Measurements from ENCODE around the gene NDUFB10.
A peak's percentile ranks its signal among the peaks of the same experiment; 100 is the strongest.

NDUFB10 gene

DNA sequence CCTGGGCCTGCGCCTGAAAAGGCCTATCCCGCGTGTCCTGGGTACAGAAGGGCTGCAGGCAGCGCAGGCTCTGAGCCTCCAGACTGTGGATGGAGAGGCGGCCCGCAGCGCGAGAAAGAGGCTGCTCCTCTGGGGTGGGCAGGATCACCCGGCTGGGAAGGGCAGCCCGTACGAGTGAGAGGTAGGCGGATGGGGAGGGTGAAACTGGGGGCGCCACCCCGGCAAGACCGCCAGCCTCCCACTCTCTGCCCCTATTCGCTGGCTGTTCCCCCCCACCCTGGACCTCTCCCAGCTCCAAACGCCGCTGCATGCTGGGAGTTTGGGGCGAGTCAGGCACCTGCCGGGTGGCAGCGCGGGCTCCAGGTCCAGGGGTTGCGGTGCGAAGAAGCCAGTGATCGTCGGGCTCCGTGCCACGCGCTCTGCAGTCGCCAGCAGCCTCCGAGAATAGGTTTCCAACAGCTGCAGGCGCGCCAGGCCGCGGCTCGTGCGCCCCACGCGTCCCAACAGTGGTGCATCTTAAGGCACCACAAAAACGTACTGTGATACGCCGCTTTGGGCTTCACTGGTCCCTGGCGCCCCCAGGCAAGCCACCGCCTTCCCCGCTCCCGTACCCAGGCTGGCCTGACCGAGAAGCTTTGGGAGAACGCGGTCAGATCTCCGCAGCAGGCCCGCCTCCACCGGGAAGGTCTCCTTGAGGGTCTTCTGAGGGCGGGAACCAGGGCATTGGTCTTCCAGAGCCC, 20.9 kb downstream of the NDUFB10 start:
- Histone ChIP-seq H3K4me3 (ENCODE audit: low read depth, low read length) (no peak overlapping the region), H3K36me3 (ENCODE audit: insufficient read depth, low read length) (peaks cover 4% of the 10 kb centered on the region; the same call in 1 of the 2 replicates), H2AFZ (ENCODE audit: low read length, unreplicated experiment) (no peak overlapping the region), H3K4me1 (ENCODE audit: control insufficient read depth, insufficient read depth, low read length, unreplicated experiment) (peaks cover 6% of the 10 kb centered on the region), H3K27me3 (ENCODE audit: insufficient read depth, low read length) (peaks cover 42% of the 10 kb centered on the region), H3K27ac (ENCODE audit: low read depth, low read length) (no peak overlapping the region), H3K79me2 (ENCODE audit: control insufficient read depth, insufficient read depth, low read length, unreplicated experiment) (peaks cover 6% of the 10 kb centered on the region)

GRCh38 chr16:1980770-1981087, 21.4 kb downstream of the NDUFB10 start:
- Histone ChIP-seq H3K27ac (ENCODE audit: low read depth, low read length) (no peak overlapping the region), H3K79me2 (ENCODE audit: control insufficient read depth, insufficient read depth, low read length, unreplicated experiment) (peaks cover 11% of the 10 kb centered on the region), H3K36me3 (ENCODE audit: insufficient read depth, low read length) (peaks cover 4% of the 10 kb centered on the region; the same call in 1 of the 2 replicates), H3K4me3 (ENCODE audit: low read depth, low read length) (no peak overlapping the region), H3K27me3 (ENCODE audit: insufficient read depth, low read length) (peaks cover 42% of the 10 kb centered on the region), H3K4me1 (ENCODE audit: control insufficient read depth, insufficient read depth, low read length, unreplicated experiment) (peaks cover 11% of the 10 kb centered on the region), H2AFZ (ENCODE audit: low read length, unreplicated experiment) (no peak overlapping the region)

GRCh38 chr16:1981398-1981836, 22.1 kb downstream of the NDUFB10 start, which contains the start of gene NOXO1:
Gene NOXO1 (minus strand): TSS chr16:1981469. CDS start chr16:1981179, 290 bp downstream.
- peaks cover 42% of the 10 kb centered on the region for H3K27me3 ChIP-seq (ENCODE audit: insufficient read depth, low read length)
- peaks cover 6% of the 10 kb centered on the region; the same call in 1 of the 2 replicates for H3K36me3 ChIP-seq (ENCODE audit: insufficient read depth, low read length)
- no peak within 1 kb of the TSS for H2AFZ ChIP-seq (ENCODE audit: low read length, unreplicated experiment)
- H3K4me3 ChIP-seq (ENCODE audit: low read depth, low read length): no peak within 1 kb of the TSS
- peaks cover 11% of the 10 kb centered on the region for H3K4me1 ChIP-seq (ENCODE audit: control insufficient read depth, insufficient read depth, low read length, unreplicated experiment)
- H3K79me2 ChIP-seq (ENCODE audit: control insufficient read depth, insufficient read depth, low read length, unreplicated experiment): peaks cover 15% of the 10 kb centered on the region
- H3K27ac ChIP-seq (ENCODE audit: low read depth, low read length): no peak within 1 kb of the TSS

GRCh38 chr16:1982013-1982433, 22.7 kb downstream of the NDUFB10 start:
- H3K79me2 ChIP-seq (ENCODE audit: control insufficient read depth, insufficient read depth, low read length, unreplicated experiment): peaks cover 15% of the 10 kb centered on the region
- no peak overlapping the region for H3K27ac ChIP-seq (ENCODE audit: low read depth, low read length)
- H3K4me3 ChIP-seq (ENCODE audit: low read depth, low read length): no peak overlapping the region
- peaks cover 42% of the 10 kb centered on the region for H3K27me3 ChIP-seq (ENCODE audit: insufficient read depth, low read length)
- H3K4me1 ChIP-seq (ENCODE audit: control insufficient read depth, insufficient read depth, low read length, unreplicated experiment): peaks cover 11% of the 10 kb centered on the region
- peaks cover 10% of the 10 kb centered on the region; the same call in 1 of the 2 replicates for H3K36me3 ChIP-seq (ENCODE audit: insufficient read depth, low read length)
- H2AFZ ChIP-seq (ENCODE audit: low read length, unreplicated experiment): no peak overlapping the region

GRCh38 chr16:1982991-1983543, 23.7 kb downstream of the NDUFB10 start:
- Histone ChIP-seq H3K4me1 (ENCODE audit: control insufficient read depth, insufficient read depth, low read length, unreplicated experiment) (peaks cover 11% of the 10 kb centered on the region), H3K27me3 (ENCODE audit: insufficient read depth, low read length) (peaks cover 42% of the 10 kb centered on the region), H3K79me2 (ENCODE audit: control insufficient read depth, insufficient read depth, low read length, unreplicated experiment) (peaks cover 15% of the 10 kb centered on the region), H2AFZ (ENCODE audit: low read length, unreplicated experiment) (no peak overlapping the region), H3K27ac (ENCODE audit: low read depth, low read length) (no peak overlapping the region), H3K36me3 (ENCODE audit: insufficient read depth, low read length) (peaks cover 10% of the 10 kb centered on the region; the same call in 1 of the 2 replicates), H3K4me3 (ENCODE audit: low read depth, low read length) (peak overlapping the region; percentile 72)

DNA sequence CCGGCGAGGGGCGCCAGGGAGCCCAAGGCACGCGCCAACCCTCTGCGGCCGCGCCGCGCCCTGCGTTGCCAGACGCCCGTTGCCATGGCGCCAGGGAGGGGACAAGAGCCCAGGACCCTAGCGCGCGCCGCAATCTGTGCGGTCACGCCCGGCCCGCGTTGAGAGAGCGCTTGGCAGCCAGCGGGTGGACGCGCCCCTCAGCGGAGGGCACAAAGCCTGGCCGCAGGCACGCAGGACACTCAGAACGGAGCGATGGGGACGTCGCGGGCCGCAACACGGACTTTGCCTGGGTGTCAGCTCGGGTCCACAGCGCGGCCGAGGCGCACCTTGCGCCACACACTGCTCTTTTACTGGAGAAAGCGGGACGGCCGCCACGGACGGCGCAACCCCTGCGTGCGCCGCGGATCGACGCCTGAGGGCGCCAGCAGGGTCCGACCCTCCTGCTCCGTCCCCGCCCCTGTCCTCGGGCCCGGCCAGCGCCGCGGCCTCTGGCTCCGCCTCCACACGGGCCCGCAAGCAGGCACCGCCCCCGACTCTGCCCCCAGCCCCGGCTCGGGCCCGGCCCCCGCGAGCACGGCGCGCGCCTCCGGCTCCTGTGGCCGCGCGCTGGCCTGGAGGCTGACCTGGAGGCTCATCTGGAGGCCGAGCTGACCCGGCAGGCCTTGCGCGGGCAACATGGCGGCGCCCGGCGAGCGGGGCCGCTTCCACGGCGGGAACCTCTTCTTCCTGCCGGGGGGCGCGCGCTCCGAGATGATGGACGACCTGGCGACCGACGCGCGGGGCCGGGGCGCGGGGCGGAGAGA, 24.4 kb downstream of the NDUFB10 start, which contains the start of gene GFER:
Gene GFER (plus strand): TSS at position 650 of the 803 bp plus-strand sequence. CDS start 26 bp downstream, at position 676.
- H3K79me2 ChIP-seq (ENCODE audit: control insufficient read depth, insufficient read depth, low read length, unreplicated experiment): peaks cover 15% of the 10 kb centered on the region
- peaks cover 42% of the 10 kb centered on the region for H3K27me3 ChIP-seq (ENCODE audit: insufficient read depth, low read length)
- H3K4me3 ChIP-seq (ENCODE audit: low read depth, low read length): peak within 1 kb of the TSS; percentile 95
- peak within 1 kb of the TSS; percentile 17; the same call in 1 of the 2 replicates for H3K27ac ChIP-seq (ENCODE audit: low read depth, low read length)
- peaks cover 6% of the 10 kb centered on the region; the same call in 1 of the 2 replicates for H3K36me3 ChIP-seq (ENCODE audit: insufficient read depth, low read length)
- peaks cover 11% of the 10 kb centered on the region for H3K4me1 ChIP-seq (ENCODE audit: control insufficient read depth, insufficient read depth, low read length, unreplicated experiment)
- peak within 1 kb of the TSS; percentile 62 for H2AFZ ChIP-seq (ENCODE audit: low read length, unreplicated experiment)

- Histone ChIP-seq H3K36me3 (ENCODE audit: insufficient read depth, low read length) (peaks cover 6% of the 10 kb centered on the region; the same call in 1 of the 2 replicates), H3K79me2 (ENCODE audit: control insufficient read depth, insufficient read depth, low read length, unreplicated experiment) (peaks cover 15% of the 10 kb centered on the region), H3K27ac (ENCODE audit: low read depth, low read length) (peak overlapping the region; percentile 17; the same call in 1 of the 2 replicates), H3K4me3 (ENCODE audit: low read depth, low read length) (peak overlapping the region; percentile 95), H3K4me1 (ENCODE audit: control insufficient read depth, insufficient read depth, low read length, unreplicated experiment) (peaks cover 11% of the 10 kb centered on the region), H3K27me3 (ENCODE audit: insufficient read depth, low read length) (peaks cover 44% of the 10 kb centered on the region), H2AFZ (ENCODE audit: low read length, unreplicated experiment) (peak overlapping the region; percentile 62)
Measured at GRCh38 chr16:1984347-1985225, 25.2 kb downstream of the NDUFB10 start.

DNA sequence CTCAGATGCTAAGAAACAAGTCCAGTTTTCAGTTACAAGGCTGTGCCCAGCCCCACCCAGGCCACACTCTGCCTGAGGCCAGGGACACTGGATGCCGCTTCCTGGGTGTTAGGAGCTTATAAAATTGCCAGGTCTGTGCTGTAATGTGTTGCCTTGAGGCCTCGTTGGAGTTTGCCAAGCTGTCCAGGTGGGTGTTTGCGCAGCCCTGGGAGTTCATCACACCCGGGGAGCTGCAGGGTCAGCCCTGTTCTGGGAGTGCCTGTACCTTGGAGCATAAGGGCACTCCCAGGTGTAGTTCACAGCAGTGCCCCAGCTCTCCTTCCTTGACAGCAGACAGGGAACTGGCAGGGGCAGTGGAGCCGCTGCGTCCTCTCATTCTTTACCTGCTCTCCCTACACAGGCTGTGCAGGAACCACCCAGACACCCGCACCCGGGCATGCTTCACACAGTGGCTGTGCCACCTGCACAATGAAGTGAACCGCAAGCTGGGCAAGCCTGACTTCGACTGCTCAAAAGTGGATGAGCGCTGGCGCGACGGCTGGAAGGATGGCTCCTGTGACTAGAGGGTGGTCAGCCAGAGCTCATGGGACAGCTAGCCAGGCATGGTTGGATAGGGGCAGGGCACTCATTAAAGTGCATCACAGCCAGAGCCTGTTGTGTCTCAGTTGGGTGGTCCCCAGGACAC, 26.3 kb downstream of the NDUFB10 start:
- peaks cover 15% of the 10 kb centered on the region for H3K79me2 ChIP-seq (ENCODE audit: control insufficient read depth, insufficient read depth, low read length, unreplicated experiment)
- peak overlapping the region; percentile 95 for H3K4me3 ChIP-seq (ENCODE audit: low read depth, low read length)
- peaks cover 15% of the 10 kb centered on the region for H3K4me1 ChIP-seq (ENCODE audit: control insufficient read depth, insufficient read depth, low read length, unreplicated experiment)
- no peak overlapping the region for H3K27ac ChIP-seq (ENCODE audit: low read depth, low read length)
- H3K36me3 ChIP-seq (ENCODE audit: insufficient read depth, low read length): peaks cover 6% of the 10 kb centered on the region; the same call in 1 of the 2 replicates
- H3K27me3 ChIP-seq (ENCODE audit: insufficient read depth, low read length): peaks cover 39% of the 10 kb centered on the region
- H2AFZ ChIP-seq (ENCODE audit: low read length, unreplicated experiment): no peak overlapping the region

GRCh38 chr16:1987198-1987597, 27.9 kb downstream of the NDUFB10 start:
- peaks cover 35% of the 10 kb centered on the region for H3K27me3 ChIP-seq (ENCODE audit: insufficient read depth, low read length)
- peaks cover 6% of the 10 kb centered on the region; the same call in 1 of the 2 replicates for H3K36me3 ChIP-seq (ENCODE audit: insufficient read depth, low read length)
- peaks cover 18% of the 10 kb centered on the region for H3K4me1 ChIP-seq (ENCODE audit: control insufficient read depth, insufficient read depth, low read length, unreplicated experiment)
- H3K27ac ChIP-seq (ENCODE audit: low read depth, low read length): no peak overlapping the region
- H3K79me2 ChIP-seq (ENCODE audit: control insufficient read depth, insufficient read depth, low read length, unreplicated experiment): peaks cover 15% of the 10 kb centered on the region
- H2AFZ ChIP-seq (ENCODE audit: low read length, unreplicated experiment): no peak overlapping the region
- no peak overlapping the region for H3K4me3 ChIP-seq (ENCODE audit: low read depth, low read length)
